AG04450 (cell line): ENCODE data around the gene S1PR1. TPM values are rescaled to one million over a fixed set of nuclear protein-coding genes. Genes with fewer than 3 reads are reported as not detected.

ENCODE experiments used
- CTCF ChIA-PET: fragments of 300-600, 350-600 bp; formaldehyde crosslinking; extraction: SDS; loops from one replicate; lab custom pipeline; 2022; ENCODE audit warnings: antibody characterized with exemption, inconsistent platforms; lab: Charles Lee
- POLR2A ChIA-PET: fragments of 350-600 bp; formaldehyde crosslinking; extraction: SDS; loops from one replicate; lab custom pipeline; 2021; ENCODE audit warnings: antibody characterized with exemption, inconsistent platforms; lab: Yijun Ruan, JAX
- DNase-seq: peaks from one replicate; pipeline ENCODE4 v3.0.0-alpha.2; 2011; ENCODE audit warnings: low read depth, low spot score
- H3K27ac ChIP-seq: one replicate; pipeline ENCODE4 v1.5.1; 2012; ENCODE audit warnings: low read depth, low read length, control low read depth
- H3K27me3 ChIP-seq: one replicate; pipeline ENCODE4 v1.6.0; 2012; ENCODE audit warnings: low read length; ENCODE audit not compliant: control insufficient read depth, insufficient read depth
- H3K4me3 ChIP-seq: 2 replicates; pipeline ENCODE4 v1.5.1; 2011; ENCODE audit warnings: mild to moderate bottlenecking, low read depth, low read length, control low read depth
- H3K9me3 ChIP-seq: 2 replicates; pipeline ENCODE4 v1.5.1; 2012; ENCODE audit warnings: low read length; ENCODE audit not compliant: control insufficient read depth, insufficient read depth
- CTCF ChIP-seq: IDR thresholded peaks from 2 replicates; pipeline ENCODE4 v1.5.1; 2011; ENCODE audit warnings: low read depth, low read length, control low read depth, inconsistent platforms
- polyA plus RNA-seq: library from polyadenylated mRNA; depleted of rRNA; stranded (reverse); fragments of >200 nt; gene quantifications from 2 replicates; pipeline ENCODE4 v1.2.3, GENCODE V29; 2011

S1PR1 gene
- polyA plus RNA-seq, 1 experiment, result 38.1 TPM

GRCh38 chr1:101240041-101240430, 3.2 kb downstream of the S1PR1 start:
- Histone ChIP-seq H3K4me3 (no peak overlapping the region), H3K9me3 (no peaks in the 10 kb centered on the region; the same call in 1 of the 2 replicates), H3K27me3 (no peaks in the 10 kb centered on the region), H3K27ac (no peak overlapping the region)
- ChIA-PET POLR2A (no interaction called here), CTCF (interaction anchor here (0.6 to 5.0 kb wide), 12 partner anchors 11 to 323 kb away, joined by 3 to 73 read pairs (median 7); no protein-coding TSS in a partner anchor)
- no peak for DNase-seq
- no peak for TF ChIP-seq CTCF

- CTCF ChIA-PET, result interaction anchor here (2.4 to 5.0 kb wide), 3 partner anchors 10 to 318 kb away, joined by 15 to 73 read pairs (median 33); no protein-coding TSS in a partner anchor
- H3K4me3 ChIP-seq, result no peak overlapping the region
- no peaks in the 10 kb centered on the region; the same call in 1 of the 2 replicates for H3K9me3 ChIP-seq
- TF ChIP-seq CTCF, result no peak
- no peaks in the 10 kb centered on the region for H3K27me3 ChIP-seq
- POLR2A ChIA-PET, result no interaction called here
- no peak overlapping the region for H3K27ac ChIP-seq
- no peak for DNase-seq
Measured at GRCh38 chr1:101241485-101242225, 4.8 kb downstream of the S1PR1 start.

- CTCF ChIA-PET, result no interaction called here
- Histone ChIP-seq H3K9me3 (no peaks in the 10 kb centered on the region; the same call in 1 of the 2 replicates), H3K27ac (no peak overlapping the region), H3K4me3 (no peak overlapping the region), H3K27me3 (no peaks in the 10 kb centered on the region)
- TF ChIP-seq CTCF, result no peak
- POLR2A ChIA-PET, result no interaction called here
- DNase-seq, result no peak
Measured at GRCh38 chr1:101242324-101243050, 5.7 kb downstream of the S1PR1 start.

- no peak for TF ChIP-seq CTCF
Measured at GRCh38 chr1:101243751-101244150, 6.9 kb downstream of the S1PR1 start.

GRCh38 chr1:101244842-101245241, 8.0 kb downstream of the S1PR1 start:
- Histone ChIP-seq H3K9me3 (no peaks in the 10 kb centered on the region), H3K4me3 (no peak overlapping the region), H3K27ac (no peak overlapping the region), H3K27me3 (no peaks in the 10 kb centered on the region)
- no peak for TF ChIP-seq CTCF
- ChIA-PET CTCF (interaction anchor here (3.8 kb wide), 1 partner anchor 43 kb away, joined by 20 read pairs; no protein-coding TSS in a partner anchor), POLR2A (no interaction called here)
- DNase-seq, result no peak

More at GRCh38 chr1:101243751-101244150, 6.9 kb downstream of the S1PR1 start:
- Histone ChIP-seq H3K4me3 (no peak overlapping the region), H3K27me3 (no peaks in the 10 kb centered on the region), H3K27ac (no peak overlapping the region), H3K9me3 (no peaks in the 10 kb centered on the region; the same call in 1 of the 2 replicates)
- ChIA-PET CTCF (interaction anchor here (3.8 kb wide), 1 partner anchor 44 kb away, joined by 20 read pairs; no protein-coding TSS in a partner anchor), POLR2A (no interaction called here)
- no peak for DNase-seq
